Body of pancreas (tissue), 4 donors: Measurements from ENCODE around the gene C14orf93.
"Not testable (repeated sequence)": the region's sequence is repeated elsewhere in the genome, so short reads cannot be mapped to it uniquely, and the experiment has no call there.

ENCODE experiments used
- CTCF ChIP-seq, 7 experiments: fragments of 450-650 bp in 4 of 7; fragments of 200-600 bp in 3 of 7; sonication (generic) in 3 of 7; IDR thresholded peaks; one replicate each; pipeline ENCODE4 v1.5.1; 2016 to 2019; ENCODE audit warnings: antibody characterized with exemption in 7 of 7
- POLR2A ChIP-seq, 3 donors: fragments of 450-650 bp; IDR thresholded peaks; one replicate each; pipeline ENCODE4 v1.6.1; 2016; ENCODE audit warnings: antibody characterized with exemption in 3 of 3, mild to moderate bottlenecking in 2 of 3

- TF ChIP-seq CTCF, POLR2A (IDR thresholded peaks at IDR 0.05): not testable (repeated sequence)
Measured at GRCh38 chr14:22951795-22952194, 58.1 kb downstream of the C14orf93 start.
